HFFc6 (cell line): Measurements from ENCODE around the gene CEP57L1. TPM values are rescaled to one million over a fixed set of nuclear protein-coding genes. Genes with fewer than 3 reads are reported as not detected.

Experiments
- DNase-seq: peaks from one replicate; pipeline ENCODE4 v3.0.0-alpha.2; 2018
- H3K27ac Mint-ChIP-seq: 2 replicates; pipeline ENCODE4 v1.8.0; 2020; ENCODE audit warnings: mild to moderate bottlenecking, mixed read lengths
- H3K27me3 Mint-ChIP-seq: 2 replicates; pipeline ENCODE4 v1.8.0; 2021; ENCODE audit warnings: mild to moderate bottlenecking, moderate library complexity, mixed read lengths; ENCODE audit not compliant: insufficient read depth
- H3K36me3 Mint-ChIP-seq: 2 replicates; pipeline ENCODE4 v1.8.0; 2021; ENCODE audit warnings: low read depth, mixed read lengths
- H3K4me1 Mint-ChIP-seq: 2 replicates; pipeline ENCODE4 v1.8.0; 2020; ENCODE audit warnings: low read depth, mixed read lengths
- H3K4me3 Mint-ChIP-seq: 2 replicates; pipeline ENCODE4 v1.8.0; 2020; ENCODE audit warnings: mild to moderate bottlenecking, moderate library complexity, mixed read lengths
- H3K9me3 Mint-ChIP-seq: 2 replicates; pipeline ENCODE4 v1.8.0; 2020; ENCODE audit warnings: mild to moderate bottlenecking, mixed read lengths
- total RNA-seq, 6 experiments: library from RNA; stranded (reverse); fragmentation: NEBNext Ultra II Directional; extraction: Animal tissue kit (Norgen Biotek cat#: 25700); gene quantifications; 2 replicates in 1 of 6; 3 replicates in 5 of 6; pipeline ENCODE4 v1.2.3, GENCODE V29; 2021
- TF ChIP-seq, protein P1 (sequence below): fragments of 200-600 bp; sonication (generic); IDR thresholded peaks from 2 replicates; pipeline ENCODE4 v1.5.0; 2021; ENCODE audit warnings: antibody characterized with exemption, mild to moderate bottlenecking

Gene CEP57L1
- total RNA-seq, 6 experiments from 2014 or later, result 16.3 to 24.9 (median 21.6) TPM

DNA sequence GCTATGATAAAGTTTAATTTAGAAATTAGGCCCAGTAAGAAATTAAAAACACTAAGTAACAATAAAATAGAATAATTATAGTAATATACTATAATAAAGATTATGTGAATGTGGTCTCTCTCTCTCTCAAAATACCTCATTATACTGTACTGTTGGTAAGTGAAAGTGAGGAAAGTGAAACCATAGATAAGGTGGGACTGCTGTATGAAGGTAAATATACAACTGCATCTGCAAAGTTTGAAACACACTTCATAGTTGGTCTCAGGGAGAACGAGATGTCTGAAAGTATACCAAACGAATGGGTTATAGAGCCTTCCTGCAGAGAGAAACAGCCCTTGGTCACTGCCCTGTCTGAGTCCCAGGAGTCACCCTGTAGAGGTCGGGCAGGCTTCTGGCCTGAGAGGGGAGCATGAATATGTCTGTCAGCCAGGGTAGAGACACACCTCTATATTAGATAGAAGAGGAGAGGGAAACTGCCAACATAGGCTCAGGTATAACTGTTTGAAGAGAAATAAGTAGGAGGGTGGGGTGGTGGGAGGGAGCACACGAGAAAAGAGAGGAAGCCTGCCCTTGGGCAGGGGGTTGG is 32.4 kb upstream of the CEP57L1 start:
- no peaks in the 10 kb centered on the region for H3K9me3 Mint-ChIP-seq

DNA sequence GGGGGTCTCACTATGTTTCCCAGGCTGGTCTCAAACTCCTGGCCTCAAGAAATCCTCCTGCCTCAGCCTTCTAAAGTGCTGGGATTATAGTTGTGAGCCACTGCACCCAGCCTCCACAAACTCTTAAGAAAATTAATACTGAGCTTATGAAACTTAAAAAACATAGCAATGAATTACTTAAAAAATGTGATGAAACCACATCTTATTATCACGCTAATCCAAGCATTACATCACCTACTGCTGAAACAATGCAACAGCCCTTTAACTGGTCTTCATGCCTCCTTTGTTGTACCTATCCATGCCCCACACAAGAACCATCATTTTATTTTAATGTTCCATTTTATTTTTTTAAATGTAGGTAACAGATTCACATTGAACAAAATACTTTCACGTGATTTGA is 25.6 kb upstream of the CEP57L1 start:
- H3K36me3 Mint-ChIP-seq, result no peaks in the 10 kb centered on the region
- no peaks in the 10 kb centered on the region for H3K9me3 Mint-ChIP-seq
- H3K4me1 Mint-ChIP-seq, result peaks cover 22% of the 10 kb centered on the region
- H3K27me3 Mint-ChIP-seq, result no peaks in the 10 kb centered on the region
- no peak for DNase-seq
- TF ChIP-seq, protein P1, sequence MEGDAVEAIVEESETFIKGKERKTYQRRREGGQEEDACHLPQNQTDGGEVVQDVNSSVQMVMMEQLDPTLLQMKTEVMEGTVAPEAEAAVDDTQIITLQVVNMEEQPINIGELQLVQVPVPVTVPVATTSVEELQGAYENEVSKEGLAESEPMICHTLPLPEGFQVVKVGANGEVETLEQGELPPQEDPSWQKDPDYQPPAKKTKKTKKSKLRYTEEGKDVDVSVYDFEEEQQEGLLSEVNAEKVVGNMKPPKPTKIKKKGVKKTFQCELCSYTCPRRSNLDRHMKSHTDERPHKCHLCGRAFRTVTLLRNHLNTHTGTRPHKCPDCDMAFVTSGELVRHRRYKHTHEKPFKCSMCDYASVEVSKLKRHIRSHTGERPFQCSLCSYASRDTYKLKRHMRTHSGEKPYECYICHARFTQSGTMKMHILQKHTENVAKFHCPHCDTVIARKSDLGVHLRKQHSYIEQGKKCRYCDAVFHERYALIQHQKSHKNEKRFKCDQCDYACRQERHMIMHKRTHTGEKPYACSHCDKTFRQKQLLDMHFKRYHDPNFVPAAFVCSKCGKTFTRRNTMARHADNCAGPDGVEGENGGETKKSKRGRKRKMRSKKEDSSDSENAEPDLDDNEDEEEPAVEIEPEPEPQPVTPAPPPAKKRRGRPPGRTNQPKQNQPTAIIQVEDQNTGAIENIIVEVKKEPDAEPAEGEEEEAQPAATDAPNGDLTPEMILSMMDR, result no peak
- H3K27ac Mint-ChIP-seq, result no peak overlapping the region
- no peak overlapping the region for H3K4me3 Mint-ChIP-seq

More for the DNA sequence above, 32.4 kb upstream of the CEP57L1 start:
- no peaks in the 10 kb centered on the region for H3K27me3 Mint-ChIP-seq
- no peak overlapping the region for H3K27ac Mint-ChIP-seq
- TF ChIP-seq, protein P1, result no peak
- H3K4me1 Mint-ChIP-seq, result peaks cover 23% of the 10 kb centered on the region
- no peak overlapping the region for H3K4me3 Mint-ChIP-seq
- DNase-seq, result no peak
- H3K36me3 Mint-ChIP-seq, result no peaks in the 10 kb centered on the region

DNA sequence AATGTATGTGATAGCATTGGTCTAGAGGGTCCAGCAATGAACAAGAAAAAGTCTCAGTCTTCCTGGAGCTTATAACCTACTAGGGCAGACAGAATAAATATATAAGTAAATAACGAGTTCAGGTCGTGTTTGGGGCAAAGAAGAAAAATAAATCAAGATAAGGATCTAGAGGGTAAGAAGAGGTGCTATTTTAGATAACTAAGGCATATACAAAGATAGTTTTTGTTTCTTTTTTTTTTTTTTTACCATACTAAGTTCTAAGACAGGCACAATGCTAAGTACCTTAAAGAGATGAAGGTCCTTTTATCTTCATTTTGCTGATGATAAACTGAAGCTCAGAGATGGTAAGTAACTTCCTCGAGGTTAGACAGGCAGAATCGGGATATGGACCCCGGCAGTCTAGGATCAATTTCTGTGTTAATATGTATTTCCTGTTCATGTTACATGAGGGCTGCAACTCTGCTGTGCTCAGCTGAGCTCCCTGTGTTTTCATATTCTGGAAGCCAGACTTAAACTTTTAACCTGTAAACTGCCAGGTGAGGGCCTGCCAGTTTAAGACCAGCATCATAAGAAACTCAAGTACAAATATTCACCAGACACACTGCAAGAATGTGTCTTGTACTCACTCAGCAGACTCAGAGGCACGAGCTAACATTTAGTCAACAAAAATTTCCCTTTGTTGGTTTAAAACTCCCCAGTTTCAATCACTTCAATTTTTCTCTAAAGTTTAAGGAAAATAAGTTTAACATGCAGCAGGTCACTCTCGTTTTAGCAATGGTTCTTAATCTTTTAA is 24.0 kb upstream of the CEP57L1 start:
- H3K4me3 Mint-ChIP-seq, result no peak overlapping the region; the same call in 1 of the 2 replicates
- no peaks in the 10 kb centered on the region for H3K27me3 Mint-ChIP-seq
- no peak for DNase-seq
- H3K27ac Mint-ChIP-seq, result no peak overlapping the region
- H3K9me3 Mint-ChIP-seq, result no peaks in the 10 kb centered on the region
- TF ChIP-seq, protein P1, result no peak
- no peaks in the 10 kb centered on the region for H3K36me3 Mint-ChIP-seq
- H3K4me1 Mint-ChIP-seq, result peaks cover 38% of the 10 kb centered on the region

DNA sequence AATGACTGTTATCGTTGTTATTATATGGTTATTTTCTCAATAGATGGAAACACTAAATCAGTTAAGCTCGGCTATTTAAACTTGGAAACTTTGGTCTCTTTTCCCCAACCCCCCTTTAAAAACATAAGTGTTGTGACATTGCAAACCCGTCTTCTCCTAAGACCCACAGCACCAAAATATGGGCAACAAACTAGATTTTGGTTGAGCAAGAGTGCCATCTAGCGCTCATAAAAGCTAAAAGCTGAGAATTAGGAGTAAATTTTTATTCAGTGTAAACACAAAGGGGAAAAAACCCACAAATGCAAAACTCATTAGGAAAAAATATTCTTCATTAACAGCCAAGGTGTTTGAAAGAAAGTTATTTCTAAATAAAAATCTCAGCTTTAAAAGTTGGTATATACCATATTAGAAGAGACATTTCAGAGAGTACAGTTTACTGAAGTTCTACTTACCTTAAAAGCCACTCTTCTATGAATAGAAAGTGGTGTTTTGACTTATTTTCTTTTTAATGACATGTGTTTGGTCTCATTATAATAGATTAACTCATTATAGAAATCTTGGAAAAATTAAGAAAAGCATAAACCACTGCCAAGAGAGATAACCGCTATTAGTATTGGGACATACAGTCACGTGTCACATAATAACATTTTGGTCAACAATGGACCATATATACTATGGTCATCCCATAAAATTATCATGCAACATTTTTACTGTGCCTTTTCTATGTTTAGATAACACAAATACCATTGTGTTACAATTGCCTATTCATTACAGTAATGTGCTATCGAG is 21.8 kb upstream of the CEP57L1 start:
- H3K9me3 Mint-ChIP-seq, result no peaks in the 10 kb centered on the region
- TF ChIP-seq, protein P1, result peak; percentile 85
- no peak overlapping the region for H3K27ac Mint-ChIP-seq
- H3K36me3 Mint-ChIP-seq, result no peaks in the 10 kb centered on the region
- H3K4me1 Mint-ChIP-seq, result peaks cover 45% of the 10 kb centered on the region
- no peaks in the 10 kb centered on the region for H3K27me3 Mint-ChIP-seq
- peak; percentile 60 for DNase-seq
- no peak overlapping the region for H3K4me3 Mint-ChIP-seq

DNA sequence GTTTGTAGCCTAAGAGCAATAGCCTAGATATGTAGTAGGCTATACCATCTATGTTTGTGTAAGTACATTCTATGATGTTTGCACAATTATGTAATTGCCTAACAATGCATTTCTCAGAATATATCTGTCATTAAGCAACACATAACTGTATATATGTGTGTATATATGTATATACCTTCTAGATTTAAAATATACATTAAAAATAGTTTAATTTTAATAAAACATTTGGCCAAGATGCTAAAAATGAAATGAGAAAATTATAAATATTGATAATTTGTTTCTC is 21.2 kb upstream of the CEP57L1 start:
- Mint-ChIP-seq H3K4me3 (no peak overlapping the region), H3K9me3 (no peaks in the 10 kb centered on the region), H3K27ac (no peak overlapping the region), H3K36me3 (no peaks in the 10 kb centered on the region), H3K27me3 (no peaks in the 10 kb centered on the region), H3K4me1 (peaks cover 45% of the 10 kb centered on the region)
- TF ChIP-seq, protein P1, result no peak
- no peak for DNase-seq
